GM19035 (cell line): ENCODE measurements around the gene IL17RD.
"Not testable (repeated sequence)": the region's sequence is repeated elsewhere in the genome, so short reads cannot be mapped to it uniquely, and the experiment has no call there.

Experiments used
- ATAC-seq: cut with Tn5 transposase; IDR thresholded peaks from one replicate; pipeline ENCODE4 v1.9.1; 2021; ENCODE audit not compliant: unreplicated experiment

Gene IL17RD

GRCh38 chr3:57094575-57094974 is 70.6 kb downstream of the IL17RD start:
- ATAC-seq = no peak

DNA sequence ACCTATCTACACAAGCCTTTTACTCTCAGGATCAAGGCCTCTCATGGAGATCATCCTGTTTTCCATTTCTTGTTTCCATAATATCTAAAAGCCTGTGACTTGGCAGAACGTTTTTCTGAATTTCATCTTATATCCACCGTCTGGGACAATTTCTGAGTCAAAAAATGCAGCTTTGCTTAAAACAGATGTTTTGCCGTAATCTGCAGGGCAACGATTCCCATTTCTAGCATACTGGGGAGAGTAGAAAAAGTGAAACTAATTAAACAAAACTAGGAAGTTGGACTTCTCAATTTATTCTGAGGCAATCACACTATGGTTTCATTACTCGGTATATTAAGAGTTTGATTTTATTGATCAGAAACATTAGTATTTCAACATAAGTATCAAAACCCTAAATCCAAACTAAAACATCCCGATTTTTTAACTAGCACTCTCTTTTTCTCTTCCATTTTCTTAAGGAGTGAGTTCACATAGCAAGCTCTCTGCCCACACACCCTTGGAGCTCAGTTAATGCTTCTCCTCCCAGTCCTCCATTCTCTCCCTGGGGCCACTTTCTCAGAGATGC is 71.1 kb downstream of the IL17RD start:
- ATAC-seq = no peak

GRCh38 chr3:57093489-57093888 is 71.7 kb downstream of the IL17RD start:
- no peak for ATAC-seq

- ATAC-seq = no peak
These were observed 73.5 kb downstream of the IL17RD start for GRCh38 chr3:57091521-57092273.

DNA sequence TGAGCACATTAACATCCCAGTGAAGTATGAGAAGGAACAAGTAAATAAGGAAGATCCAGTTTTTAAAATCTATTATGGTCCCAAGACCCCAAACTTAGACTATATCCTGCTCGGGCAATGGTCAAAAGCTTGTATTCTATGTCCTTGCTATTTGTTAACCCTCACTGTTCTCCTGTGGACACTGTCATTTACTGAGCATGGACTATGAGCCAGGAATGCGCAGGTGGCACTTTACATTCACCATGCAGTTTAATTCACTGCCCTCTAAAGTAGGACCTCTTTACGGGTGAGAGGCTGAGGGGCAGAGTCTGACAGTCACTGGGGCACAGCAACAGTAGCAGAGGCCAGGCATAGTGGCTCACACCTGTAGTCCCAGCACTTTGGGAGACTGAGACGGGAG is 76.1 kb downstream of the IL17RD start:
- no peak for ATAC-seq

DNA sequence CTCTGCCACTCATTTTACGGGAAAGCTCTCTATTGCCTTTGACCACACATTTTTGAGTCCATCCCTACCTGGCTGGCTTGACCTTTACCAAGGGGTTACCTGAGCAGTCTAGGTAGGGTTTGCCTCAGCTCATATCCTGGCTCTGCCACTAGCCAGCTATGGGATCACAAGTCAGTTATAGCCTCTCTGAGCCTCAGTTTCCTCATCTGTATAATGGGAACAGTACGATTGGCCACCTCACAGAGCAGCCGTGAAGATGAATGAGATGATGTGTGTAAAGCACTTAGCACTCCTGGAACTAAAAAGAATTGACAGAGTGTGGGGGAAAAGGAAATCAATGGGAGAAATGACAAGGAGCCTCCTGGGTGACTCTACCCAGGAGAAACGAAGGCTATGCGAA is 76.7 kb downstream of the IL17RD start:
- no peak for ATAC-seq

DNA sequence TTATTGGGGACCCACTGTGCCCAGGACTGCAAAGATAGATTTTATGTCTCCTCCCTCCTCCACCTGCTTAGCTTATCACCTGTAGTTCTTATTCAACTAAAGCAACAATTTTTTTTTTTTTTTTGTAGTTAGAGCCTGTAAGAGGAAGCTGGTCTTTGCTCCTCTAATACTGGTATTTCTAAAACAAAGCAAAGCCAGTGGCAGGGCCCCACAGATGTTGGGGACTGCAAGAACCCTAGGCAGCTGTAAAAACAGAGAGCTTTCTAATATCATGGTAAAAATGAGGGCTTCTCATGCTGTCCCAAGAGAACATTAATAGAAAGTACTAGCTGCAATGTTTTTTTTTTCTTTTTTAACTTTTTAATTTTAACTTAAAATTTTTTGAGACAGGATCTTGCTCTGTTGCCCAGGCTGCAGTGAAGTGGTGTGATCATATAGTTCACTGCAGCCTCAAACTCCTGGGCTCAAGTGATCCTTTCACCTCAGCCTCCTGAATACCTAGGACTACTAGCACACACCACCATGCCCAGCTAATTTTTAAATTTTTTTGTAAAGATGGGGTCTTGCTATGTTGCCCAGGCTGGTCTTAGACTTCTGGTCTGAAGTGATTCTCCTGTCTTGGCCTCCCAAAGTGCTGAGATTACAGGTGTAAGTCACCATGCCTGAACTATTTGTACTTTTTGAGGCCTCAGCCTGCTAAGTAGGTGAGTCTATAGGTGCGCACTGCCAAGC is 77.6 kb downstream of the IL17RD start:
- no peak for ATAC-seq

- ATAC-seq = no peak
These were observed 79.0 kb downstream of the IL17RD start for GRCh38 chr3:57086201-57086600.

- no peak for ATAC-seq
These were observed 79.9 kb downstream of the IL17RD start for GRCh38 chr3:57085211-57085610.

DNA sequence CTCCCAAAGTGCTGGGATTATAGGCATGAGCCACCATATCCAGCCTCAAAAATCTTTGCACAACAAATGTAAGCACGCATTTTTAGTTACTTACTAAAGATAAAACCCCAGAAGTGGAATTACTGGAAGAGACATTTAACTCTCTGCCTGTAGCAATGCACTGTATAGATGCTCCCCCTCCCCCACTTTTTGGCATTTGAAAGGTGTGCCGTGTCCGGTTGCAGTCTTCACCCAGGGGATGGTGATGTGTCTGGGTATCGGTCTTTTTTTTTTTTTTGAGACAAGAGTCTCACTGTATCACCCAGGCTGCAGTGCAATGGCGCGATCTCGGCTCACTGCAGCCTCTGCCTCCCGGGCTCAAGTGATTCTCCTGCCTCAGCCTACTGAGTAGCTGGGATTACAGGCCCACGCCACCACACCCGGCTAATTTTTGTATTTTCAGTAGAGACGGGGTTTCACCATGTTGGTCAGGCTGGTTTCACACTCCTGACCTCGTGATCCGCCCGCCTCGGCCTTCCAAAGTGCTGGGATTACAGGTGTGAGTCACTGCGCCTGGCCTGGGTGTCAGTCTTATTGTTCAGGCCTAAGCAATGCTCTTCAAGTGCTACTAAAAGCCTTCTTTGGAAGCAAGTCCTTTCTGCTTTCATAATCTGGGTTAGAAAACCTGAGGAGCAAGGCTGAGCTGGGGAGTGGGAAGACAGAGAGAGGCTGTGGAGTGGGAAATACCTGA is 81.7 kb downstream of the IL17RD start:
- ATAC-seq = not testable (repeated sequence)

DNA sequence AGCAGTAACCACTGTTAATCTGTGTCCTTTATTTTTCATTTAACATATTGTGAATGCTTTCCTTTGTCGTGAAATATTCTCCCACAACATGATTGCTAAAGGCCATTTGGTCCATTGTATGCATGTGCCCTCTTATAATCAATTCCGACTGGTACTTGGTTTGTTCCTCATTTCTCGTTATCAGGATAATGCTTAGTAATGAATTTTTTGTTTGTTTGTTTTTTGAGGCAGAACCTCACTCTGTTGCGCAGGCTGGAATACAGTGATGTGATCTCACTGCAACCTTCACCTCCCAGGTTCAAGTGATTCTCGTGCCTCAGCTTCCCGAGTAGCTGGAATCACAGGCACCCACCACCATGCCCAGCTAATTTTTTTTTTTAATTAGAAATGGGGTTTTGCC is 82.7 kb downstream of the IL17RD start:
- no peak for ATAC-seq

- no peak for ATAC-seq
These were observed 84.0 kb downstream of the IL17RD start for GRCh38 chr3:57081173-57081572.

DNA sequence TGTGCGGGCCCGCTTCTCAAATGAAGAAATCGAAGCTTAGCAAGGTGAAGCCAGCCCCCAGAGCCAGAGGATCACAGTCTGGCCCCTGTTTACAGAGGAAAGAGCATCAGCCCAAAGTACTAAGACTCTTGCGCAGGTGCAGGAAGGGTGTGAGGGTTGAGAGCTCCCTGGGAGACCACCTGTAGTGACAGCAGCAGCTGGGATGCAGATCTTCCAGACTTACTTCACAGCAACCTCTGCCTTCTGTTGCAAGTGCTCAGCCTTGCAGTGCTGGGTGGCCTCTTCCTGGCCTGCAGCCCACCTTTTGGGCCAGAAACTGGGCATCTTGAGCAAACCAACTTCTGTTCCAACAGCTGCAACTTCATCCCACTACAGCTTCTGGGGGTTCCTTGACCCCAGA is 85.0 kb downstream of the IL17RD start:
- ATAC-seq = no peak

DNA sequence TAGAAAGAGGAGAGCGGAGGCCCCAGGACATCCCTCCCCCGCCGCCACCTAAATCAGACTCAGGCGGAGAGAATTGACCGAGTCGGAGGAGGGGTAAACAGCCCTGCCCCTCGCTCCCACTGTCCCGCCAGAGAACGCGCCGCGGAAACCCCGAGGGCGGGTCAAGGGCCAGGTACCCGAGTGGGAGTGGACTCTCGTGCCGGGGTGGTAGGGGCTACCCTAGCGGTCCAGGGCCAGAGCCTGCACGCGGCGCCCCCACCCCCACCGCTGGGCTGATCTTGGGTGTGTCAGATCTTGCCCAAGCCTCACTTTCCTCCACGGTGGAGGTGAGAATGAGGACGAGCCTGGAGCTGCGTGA is 85.7 kb downstream of the IL17RD start:
- no peak for ATAC-seq

- ATAC-seq = no peak
These were observed 86.3 kb downstream of the IL17RD start for GRCh38 chr3:57078635-57079473.

- no peak for ATAC-seq
These were observed 86.9 kb downstream of the IL17RD start for GRCh38 chr3:57078344-57078634.

GRCh38 chr3:57077630-57078343 is 87.4 kb downstream of the IL17RD start:
- no peak for ATAC-seq

GRCh38 chr3:57076422-57076951 is 88.7 kb downstream of the IL17RD start:
- no peak for ATAC-seq

DNA sequence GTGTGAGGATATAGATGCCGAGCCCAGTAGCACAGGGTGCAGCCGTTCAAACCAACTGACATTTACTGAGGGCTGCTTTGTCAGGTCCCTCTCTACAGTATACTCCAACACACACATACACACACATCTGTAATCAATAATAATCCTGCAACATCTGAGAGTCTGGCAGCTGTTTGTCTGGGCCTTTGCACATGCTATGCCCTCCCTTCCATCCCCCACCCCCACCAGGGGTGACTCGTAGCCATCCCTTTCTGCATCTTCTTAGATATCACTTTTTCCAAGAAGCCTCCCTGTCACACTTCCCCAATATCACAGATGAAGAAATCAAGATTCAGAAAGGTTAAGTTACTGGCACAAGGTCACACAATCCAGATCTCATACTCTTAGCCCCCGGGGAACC is 91.0 kb downstream of the IL17RD start:
- no peak for ATAC-seq

GRCh38 chr3:57073628-57074027 is 91.5 kb downstream of the IL17RD start:
- no peak for ATAC-seq
